Endothelial cell of umbilical vein (primary cell): ENCODE measurements around the gene COLEC11. TPM values are rescaled to one million over a fixed set of nuclear protein-coding genes. Genes with fewer than 3 reads are reported as not detected.
"Not testable (repeated sequence)": the region's sequence is repeated elsewhere in the genome, so short reads cannot be mapped to it uniquely, and the experiment has no call there.

Experiments used
- BruUV-seq: library from RNA; stranded (reverse); fragments of 400-500 nt; replicated peaks from 2 replicates; lab custom pipeline; 2021; lab: Mats Ljungman, UMichigan
- CTCF ChIA-PET: fragments of 300-600, 350-600 bp; sonication (Branson Sonifier 250); formaldehyde crosslinking; loops from one replicate; lab custom pipeline; 2021; ENCODE audit warnings: antibody characterized with exemption, inconsistent platforms; lab: Charles Lee
- POLR2A ChIA-PET: fragments of 300-600, 350-600 bp; sonication (Branson Sonifier 250); formaldehyde crosslinking; loops from one replicate; lab custom pipeline; 2021; ENCODE audit warnings: antibody characterized with exemption, inconsistent platforms; lab: Charles Lee
- DNase-seq: peaks from one replicate; pipeline ENCODE4 v3.0.0-alpha.2; 2011; ENCODE audit warnings: low read depth, low spot score
- FAIRE-seq: peaks from 2 replicates; lab custom pipeline; 2011; peaks lifted over from hg19 to GRCh38; lab: Jason Lieb, UNC
- H2AFZ ChIP-seq: 2 replicates; pipeline ENCODE4 v1.6.0; 2012; ENCODE audit warnings: low read depth, low read length, control low read depth, inconsistent platforms
- H3K27ac ChIP-seq: 2 replicates; pipeline ENCODE4 v1.5.1; 2011; ENCODE audit warnings: low read depth, mild to moderate bottlenecking, control low read depth, low read length, moderate library complexity; ENCODE audit not compliant: insufficient read depth
- H3K27me3 ChIP-seq, 2 experiments: 2 replicates each; pipeline versions ENCODE4 v1.6.0 to v1.6.1; 2011; ENCODE audit warnings: low read length in 2 of 2, mixed read lengths in 1 of 2; ENCODE audit not compliant: control insufficient read depth in 2 of 2, insufficient read depth in 2 of 2
- H3K36me3 ChIP-seq, 2 experiments: 2 replicates in 1 of 2; 3 replicates in 1 of 2; pipeline ENCODE4 v1.5.1; 2011; ENCODE audit warnings: low read length in 2 of 2, mild to moderate bottlenecking in 1 of 2, moderate library complexity in 1 of 2; ENCODE audit not compliant: control insufficient read depth in 2 of 2, insufficient read depth in 2 of 2; ENCODE audit errors: extremely low read depth in 1 of 2
- H3K4me1 ChIP-seq: 3 replicates; pipeline ENCODE4 v1.5.1; 2011; ENCODE audit warnings: mild to moderate bottlenecking, low read length; ENCODE audit not compliant: control insufficient read depth, insufficient read depth; ENCODE audit errors: extremely low read depth
- H3K4me2 ChIP-seq: 2 replicates; pipeline ENCODE4 v1.6.1; 2011; ENCODE audit warnings: low read length, control low read depth, mixed read lengths; ENCODE audit not compliant: insufficient read depth
- H3K4me3 ChIP-seq, 3 experiments: fragments of 200-600 bp in 1 of 3; sonication (generic), shearing (Covaris generic) in 1 of 3; replicated peaks in 1 of 3; 2 replicates each; pipeline ENCODE4 v1.5.1; 2011 to 2016; ENCODE audit warnings: control low read depth in 3 of 3, low read length in 3 of 3, mild to moderate bottlenecking in 2 of 3, inconsistent platforms in 1 of 3, low read depth in 1 of 3, moderate library complexity in 1 of 3; ENCODE audit not compliant: insufficient read depth in 1 of 3
- H3K79me2 ChIP-seq: 2 replicates; pipeline ENCODE4 v1.6.0; 2012; ENCODE audit warnings: low read length, inconsistent platforms; ENCODE audit not compliant: control insufficient read depth, insufficient read depth
- H3K9ac ChIP-seq: replicated peaks from 2 replicates; pipeline ENCODE3; 2011; ENCODE audit warnings: low read length, control low read depth; ENCODE audit not compliant: insufficient read depth; ENCODE audit errors: extremely low read depth
- H3K9me1 ChIP-seq: replicated peaks from 3 replicates; pipeline ENCODE4 v1.6.0; 2011; ENCODE audit warnings: mild to moderate bottlenecking, low read length; ENCODE audit not compliant: control insufficient read depth, insufficient read depth; ENCODE audit errors: extremely low read depth
- H3K9me3 ChIP-seq: replicated peaks from 2 replicates; pipeline ENCODE4 v1.5.1; 2012; ENCODE audit warnings: low read length, inconsistent platforms; ENCODE audit not compliant: control insufficient read depth, insufficient read depth
- H4K20me1 ChIP-seq: replicated peaks from 2 replicates; pipeline ENCODE3; 2011; ENCODE audit warnings: mild to moderate bottlenecking, low read length; ENCODE audit not compliant: control insufficient read depth, insufficient read depth; ENCODE audit errors: extremely low read depth
- CTCF ChIP-seq, 2 donors: IDR thresholded peaks; 1 replicate in 1 of 2; 2 replicates in 1 of 2; pipeline ENCODE4 v1.5.1; 2011; ENCODE audit warnings: low read length in 2 of 2, mild to moderate bottlenecking in 2 of 2, moderate library complexity in 2 of 2, control low read depth in 1 of 2, inconsistent platforms in 1 of 2, low read depth in 1 of 2; ENCODE audit not compliant: insufficient read depth in 1 of 2; ENCODE audit errors: extremely low read depth in 1 of 2
- EZH2 ChIP-seq: IDR thresholded peaks from 2 replicates; pipeline ENCODE4 v1.6.1; 2012; ENCODE audit warnings: borderline replicate concordance, low read depth, mild to moderate bottlenecking, moderate library complexity, low read length, inconsistent platforms; ENCODE audit not compliant: severe bottlenecking
- FOS ChIP-seq: IDR thresholded peaks from 2 replicates; pipeline ENCODE4 v1.6.1; 2011; ENCODE audit warnings: mild to moderate bottlenecking, low read length, moderate library complexity, borderline replicate concordance; ENCODE audit not compliant: insufficient read depth
- GATA2 ChIP-seq: IDR thresholded peaks from 2 replicates; pipeline ENCODE4 v1.7.0; 2011; ENCODE audit warnings: low read depth, mild to moderate bottlenecking, moderate library complexity, mixed read lengths, low read length; ENCODE audit not compliant: insufficient read length, insufficient read depth
- JUN ChIP-seq: IDR thresholded peaks from 2 replicates; pipeline ENCODE4 v1.6.1; 2011; ENCODE audit warnings: borderline replicate concordance, low read depth; ENCODE audit not compliant: insufficient read length, insufficient read depth
- MAX ChIP-seq: IDR thresholded peaks from 2 replicates; pipeline ENCODE4 v1.6.1; 2011; ENCODE audit not compliant: insufficient read depth, insufficient read length
- MYC ChIP-seq: IDR thresholded peaks from one replicate; pipeline ENCODE4 v1.6.1; 2011; ENCODE audit warnings: mild to moderate bottlenecking, low read depth, low read length
- POLR2A ChIP-seq: IDR thresholded peaks from 2 replicates; pipeline ENCODE4 v1.6.1; 2012; ENCODE audit warnings: low read depth, mild to moderate bottlenecking, control low read depth, low read length
- POLR2AphosphoS5 ChIP-seq: IDR thresholded peaks from 2 replicates; pipeline ENCODE4 v1.6.1; 2012; ENCODE audit warnings: low read depth, mild to moderate bottlenecking, control low read depth, low read length, moderate library complexity; ENCODE audit not compliant: insufficient read depth
- dilution Hi-C: fragments of 300-500 bp; cut with MboI; formaldehyde crosslinking; loops from one replicate; pipeline ENCODE4 v1.15.0; 2019; ENCODE audit warnings: low sequenced_read_pairs; ENCODE audit not compliant: extremely low pct_ligation_motif_present
- intact Hi-C: fragments of 100-400 bp; cut with micrococcal nuclease; formaldehyde crosslinking; loops from one replicate; pipeline ENCODE4 v1.10.0; 2022
- polyA plus RNA-seq, 4 experiments: library from polyadenylated mRNA; depleted of rRNA in 3 of 4; stranded (reverse) in 3 of 4; unstranded in 1 of 4; fragments of >200 nt; gene quantifications; 2 replicates each; pipeline versions ENCODE4 v1.2.1 to v1.2.3, GENCODE V29; 2011 to 2012; ENCODE audit warnings: missing spikeins in 1 of 4
- total RNA-seq: library from RNA; stranded (reverse); gene quantifications from 2 replicates; pipeline ENCODE4 v1.2.3, GENCODE V29; 2021

COLEC11 gene
- total and polyA plus RNA-seq, 2 donors (not counting 3 experiments of a cell fraction or from before 2014, with no cell fraction given), result 0.15 TPM; not detected in 1

GRCh38 chr2:3608373-3609278, 13.7 kb downstream of the COLEC11 start:
- H2AFZ ChIP-seq, result no peak overlapping the region
- dilution Hi-C loops, result no loop called here
- POLR2A ChIA-PET, result no interaction called here

DNA sequence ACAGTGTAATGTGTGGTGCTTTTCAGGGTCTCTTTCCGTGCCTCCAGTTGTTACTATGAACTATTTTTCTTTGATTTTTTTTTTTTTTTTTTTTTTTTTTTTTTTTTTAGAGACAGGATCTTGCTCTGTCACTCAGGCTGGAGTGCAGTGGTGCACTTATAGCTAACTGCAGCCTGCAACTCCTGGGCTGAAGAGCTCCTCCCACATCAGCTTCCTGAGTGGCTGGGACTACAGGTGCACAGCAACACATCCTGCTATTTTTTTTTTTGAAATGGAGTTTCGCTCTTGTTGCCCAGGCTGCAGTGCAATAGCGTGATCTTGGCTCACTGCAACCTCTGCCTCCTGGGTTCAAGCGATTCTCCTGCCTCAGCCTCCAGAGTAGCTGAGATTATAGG, 14.4 kb downstream of the COLEC11 start:
- H2AFZ ChIP-seq, H3K4me1 ChIP-seq, DNase-seq, intact Hi-C loops, dilution Hi-C loops, H3K27ac ChIP-seq, H3K9me1 ChIP-seq, H3K36me3 ChIP-seq, POLR2A ChIA-PET, H3K79me2 ChIP-seq, H3K9me3 ChIP-seq, FAIRE-seq, BruUV-seq, H3K27me3 ChIP-seq, H3K9ac ChIP-seq, H3K4me3 ChIP-seq, H3K4me2 ChIP-seq, H4K20me1 ChIP-seq: not testable (repeated sequence)
- CTCF ChIA-PET, result interaction anchor here (0.7 kb wide), 1 partner anchor 1803 kb away, joined by 4 read pairs; no protein-coding TSS in a partner anchor

More at GRCh38 chr2:3608373-3609278, 13.7 kb downstream of the COLEC11 start:
- no peaks in the 10 kb centered on the region for H3K79me2 ChIP-seq
- H3K9me1 ChIP-seq, result no peaks in the 10 kb centered on the region
- no peak overlapping the region for H3K4me2 ChIP-seq
- no peak for DNase-seq
- intact Hi-C loops, result no loop called here
- H3K27ac ChIP-seq, result no peak overlapping the region
- H3K4me1 ChIP-seq, result no peaks in the 10 kb centered on the region
- H3K9me3 ChIP-seq, result no peaks in the 10 kb centered on the region
- TF ChIP-seq JUN (no peak), POLR2AphosphoS5 (no peak), EZH2 (no peak), MYC (no peak), POLR2A (no peak), CTCF (IDR thresholded peaks at IDR 0.05; ENCODE audit: extremely low read depth in 1 of 2, insufficient read depth in 1 of 2, low read depth in 1 of 2, low read length in 2 of 2) (no peak), FOS (no peak), MAX (no peak), GATA2 (no peak)
- H4K20me1 ChIP-seq, result no peaks in the 10 kb centered on the region
- FAIRE-seq, result no peak
- H3K4me3 ChIP-seq, result no peak overlapping the region
- BruUV-seq, result no TSS peak
- no peaks in the 10 kb centered on the region for H3K36me3 ChIP-seq
- no peaks in the 10 kb centered on the region for H3K27me3 ChIP-seq
- no peak overlapping the region for H3K9ac ChIP-seq
- CTCF ChIA-PET, result no interaction called here
